Lower lobe of right lung (tissue), 2 donors: Measurements from ENCODE around the gene COQ8A. TPM values are rescaled to one million over a fixed set of nuclear protein-coding genes. Genes with fewer than 3 reads are reported as not detected.

ENCODE experiments used
- ATAC-seq, 2 donors: fragments of 200-7000 bp; cut with Tn5 transposase; one replicate each; pipeline ENCODE4 v1.9.1; 2020 to 2022; ENCODE audit warnings: mild to moderate bottlenecking in 2 of 2, moderate library complexity in 2 of 2
- DNase-seq: peaks from one replicate; pipeline ENCODE4 v3.0.0-alpha.2; 2020
- H3K27ac ChIP-seq: fragments of 200-600 bp; one replicate; pipeline ENCODE4 v1.8.0; 2022
- H3K27me3 ChIP-seq: fragments of 200-600 bp; one replicate; pipeline ENCODE4 v1.8.0; 2022; ENCODE audit warnings: low read depth
- H3K36me3 ChIP-seq: fragments of 200-600 bp; one replicate; pipeline ENCODE4 v1.8.0; 2022; ENCODE audit warnings: mild to moderate bottlenecking
- H3K4me1 ChIP-seq: fragments of 200-600 bp; one replicate; pipeline ENCODE4 v1.8.0; 2022
- H3K4me3 ChIP-seq: fragments of 200-600 bp; one replicate; pipeline ENCODE4 v1.8.0; 2022; ENCODE audit warnings: mild to moderate bottlenecking
- H3K9me3 ChIP-seq: fragments of 200-600 bp; one replicate; pipeline ENCODE4 v1.8.0; 2022
- CTCF ChIP-seq: fragments of 200-600 bp; IDR thresholded peaks from one replicate; pipeline ENCODE4 v1.8.0; 2022; ENCODE audit warnings: antibody characterized with exemption, mild to moderate bottlenecking
- intact Hi-C: fragments of 100-400 bp; cut with DNase I; formaldehyde crosslinking; loops from one replicate; pipeline ENCODE4 v1.11.0; 2022
- total RNA-seq: library from RNA; stranded (reverse); fragmentation: NEBNext Ultra II Directional; extraction: Animal tissue kit (Norgen Biotek cat#: 25700); gene quantifications from one replicate; pipeline ENCODE4 v1.2.1, GENCODE V29; 2021
- donor health status: DM: no; HTN: yes; CAD: no; lungs with severe emphysema.

Gene COQ8A
- total RNA-seq, 1 donor from 2014 or later, result 45.0 TPM

GRCh38 chr1:226976276-226976977 is 36.3 kb downstream of the COQ8A start:
- TF ChIP-seq CTCF, result no peak
- Histone ChIP-seq H3K4me3 (no peak overlapping the region), H3K27ac (no peak overlapping the region), H3K9me3 (peaks cover 5% of the 10 kb centered on the region), H3K36me3 (peaks cover 14% of the 10 kb centered on the region), H3K4me1 (peaks cover 27% of the 10 kb centered on the region), H3K27me3 (no peaks in the 10 kb centered on the region)
- no peak for DNase-seq
- no peak for ATAC-seq
- intact Hi-C loops, result no loop called here

GRCh38 chr1:226976978-226977642 is 37.0 kb downstream of the COQ8A start:
- H3K27ac ChIP-seq, result no peak overlapping the region
- H3K4me1 ChIP-seq, result peaks cover 27% of the 10 kb centered on the region
- no peaks in the 10 kb centered on the region for H3K27me3 ChIP-seq
- peaks cover 20% of the 10 kb centered on the region for H3K36me3 ChIP-seq
- no peak overlapping the region for H3K4me3 ChIP-seq
- ATAC-seq (no peak), DNase-seq (no peak)
- no peak for TF ChIP-seq CTCF
- intact Hi-C loops, result no loop called here
- H3K9me3 ChIP-seq, result no peaks in the 10 kb centered on the region

- DNase-seq, result no peak
- Histone ChIP-seq H3K9me3 (no peaks in the 10 kb centered on the region), H3K4me3 (no peak overlapping the region), H3K27me3 (no peaks in the 10 kb centered on the region), H3K27ac (no peak overlapping the region), H3K4me1 (peaks cover 26% of the 10 kb centered on the region), H3K36me3 (peaks cover 28% of the 10 kb centered on the region)
- ATAC-seq, result no peak
- TF ChIP-seq CTCF, result no peak
- intact Hi-C loops, result no loop called here
Measured at GRCh38 chr1:226977643-226978431, 37.7 kb downstream of the COQ8A start.

GRCh38 chr1:226978432-226979114 is 38.5 kb downstream of the COQ8A start:
- TF ChIP-seq CTCF, result no peak
- intact Hi-C loops, result no loop called here

GRCh38 chr1:226979115-226979516 is 39.0 kb downstream of the COQ8A start:
- ATAC-seq (no peak), DNase-seq (no peak)
- intact Hi-C loops, result no loop called here
- no peaks in the 10 kb centered on the region for H3K9me3 ChIP-seq
- TF ChIP-seq CTCF, result no peak
- peaks cover 39% of the 10 kb centered on the region for H3K36me3 ChIP-seq
- no peak overlapping the region for H3K27ac ChIP-seq
- no peaks in the 10 kb centered on the region for H3K27me3 ChIP-seq
- H3K4me3 ChIP-seq, result no peak overlapping the region
- peaks cover 13% of the 10 kb centered on the region for H3K4me1 ChIP-seq

More at GRCh38 chr1:226978432-226979114, 38.5 kb downstream of the COQ8A start:
- no peaks in the 10 kb centered on the region for H3K9me3 ChIP-seq
- no peak overlapping the region for H3K27ac ChIP-seq
- peaks cover 35% of the 10 kb centered on the region for H3K36me3 ChIP-seq
- DNase-seq (no peak), ATAC-seq (no peak)
- no peaks in the 10 kb centered on the region for H3K27me3 ChIP-seq
- H3K4me1 ChIP-seq, result peaks cover 19% of the 10 kb centered on the region
- no peak overlapping the region for H3K4me3 ChIP-seq
